ENCODE measurements around the gene CLEC3B. TPM values are rescaled to one million over a fixed set of nuclear protein-coding genes. Genes with fewer than 3 reads are reported as not detected.
A peak's percentile ranks its signal among the peaks of the same experiment; 100 is the strongest.
"Not testable (repeated sequence)": the region's sequence is repeated elsewhere in the genome, so short reads cannot be mapped to it uniquely, and the experiment has no call there.

Gene CLEC3B
- total RNA-seq, 2 donors from 2014 or later, result 9.6 to 28.9 TPM

DNA sequence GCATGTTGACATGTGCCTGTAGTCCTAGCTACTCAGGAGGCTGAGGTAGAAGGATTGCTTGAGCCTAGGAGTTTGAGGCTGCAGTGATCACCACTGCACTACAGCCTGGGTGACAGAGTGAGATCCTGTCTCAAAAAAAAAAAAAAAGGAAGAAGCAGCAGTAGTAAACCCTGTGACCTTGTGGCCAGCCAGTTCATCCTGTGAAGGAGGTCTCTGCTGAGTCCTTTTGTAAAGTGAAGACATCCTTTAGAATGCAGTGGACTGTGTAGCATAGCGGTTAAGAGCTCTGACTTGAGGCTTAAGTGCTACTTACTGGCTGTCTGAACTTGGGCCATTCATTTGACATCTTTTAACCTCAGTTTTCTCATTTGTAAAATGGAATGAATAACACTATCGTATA, 41.8 kb upstream of the CLEC3B start:
- Histone ChIP-seq H3K4me1 (no peaks in the 10 kb centered on the region), H3K27ac (no peak overlapping the region), H3K36me3 (no peaks in the 10 kb centered on the region), H3K9me3 (no peaks in the 10 kb centered on the region), H3K9ac (ENCODE audit: low read depth in 2 of 2, low read length in 2 of 2) (no peak overlapping the region), H3K27me3 (no peaks in the 10 kb centered on the region), H3K4me3 (no peak overlapping the region)
- DNase-seq, result no peak
- TF ChIP-seq, protein P1, sequence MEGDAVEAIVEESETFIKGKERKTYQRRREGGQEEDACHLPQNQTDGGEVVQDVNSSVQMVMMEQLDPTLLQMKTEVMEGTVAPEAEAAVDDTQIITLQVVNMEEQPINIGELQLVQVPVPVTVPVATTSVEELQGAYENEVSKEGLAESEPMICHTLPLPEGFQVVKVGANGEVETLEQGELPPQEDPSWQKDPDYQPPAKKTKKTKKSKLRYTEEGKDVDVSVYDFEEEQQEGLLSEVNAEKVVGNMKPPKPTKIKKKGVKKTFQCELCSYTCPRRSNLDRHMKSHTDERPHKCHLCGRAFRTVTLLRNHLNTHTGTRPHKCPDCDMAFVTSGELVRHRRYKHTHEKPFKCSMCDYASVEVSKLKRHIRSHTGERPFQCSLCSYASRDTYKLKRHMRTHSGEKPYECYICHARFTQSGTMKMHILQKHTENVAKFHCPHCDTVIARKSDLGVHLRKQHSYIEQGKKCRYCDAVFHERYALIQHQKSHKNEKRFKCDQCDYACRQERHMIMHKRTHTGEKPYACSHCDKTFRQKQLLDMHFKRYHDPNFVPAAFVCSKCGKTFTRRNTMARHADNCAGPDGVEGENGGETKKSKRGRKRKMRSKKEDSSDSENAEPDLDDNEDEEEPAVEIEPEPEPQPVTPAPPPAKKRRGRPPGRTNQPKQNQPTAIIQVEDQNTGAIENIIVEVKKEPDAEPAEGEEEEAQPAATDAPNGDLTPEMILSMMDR (IDR thresholded peaks at IDR 0.05), result no peak
- intact Hi-C loops (cut with DNase I), result no loop called here

DNA sequence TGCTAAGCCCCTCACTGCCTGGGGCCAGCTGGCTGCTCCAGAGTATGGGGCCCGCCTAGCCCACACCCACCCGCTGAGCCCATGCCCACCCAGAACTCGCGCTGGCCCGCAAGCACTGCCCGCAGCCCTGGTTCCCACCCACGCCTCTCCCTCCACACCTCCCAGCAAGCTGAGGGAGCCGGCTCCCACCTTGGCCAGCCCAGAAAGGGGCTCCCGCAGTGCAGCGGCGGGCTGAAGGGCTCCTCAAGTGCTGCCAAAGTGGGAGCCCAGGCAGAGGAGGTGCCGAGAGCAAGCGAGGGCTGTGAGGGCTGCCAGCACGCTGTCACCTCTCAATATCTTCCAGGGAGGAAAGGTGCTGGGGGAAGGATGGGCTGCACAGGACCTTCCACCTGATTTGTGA, 39.8 kb upstream of the CLEC3B start:
- DNase-seq; H3K4me3 ChIP-seq; H3K9me3 ChIP-seq; intact Hi-C loops (cut with DNase I); H3K36me3 ChIP-seq; H3K4me1 ChIP-seq; H3K9ac ChIP-seq (ENCODE audit: low read depth in 2 of 2, low read length in 2 of 2); H3K27ac ChIP-seq; H3K27me3 ChIP-seq: not testable (repeated sequence)

DNA sequence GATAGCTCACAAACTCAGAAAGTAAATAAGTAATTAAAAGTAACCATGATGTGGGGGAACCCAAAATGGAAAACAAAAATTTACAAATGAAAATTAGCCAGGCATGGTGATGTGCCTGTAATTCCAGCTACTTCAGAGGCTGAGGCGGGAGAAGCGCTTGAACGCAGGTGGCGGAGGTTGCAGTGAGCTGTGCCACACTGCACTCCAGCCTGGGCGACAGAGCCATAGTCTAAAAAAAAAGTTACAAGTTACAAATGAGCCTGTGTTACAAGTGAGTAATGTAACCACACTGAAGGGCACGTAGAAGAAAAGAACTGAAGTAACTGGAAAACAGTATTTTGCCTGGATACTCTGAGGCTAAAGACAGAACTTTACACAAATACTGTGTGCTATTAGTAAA, 38.8 kb upstream of the CLEC3B start:
- H3K27ac ChIP-seq, result no peak overlapping the region
- H3K27me3 ChIP-seq, result no peaks in the 10 kb centered on the region
- H3K4me3 ChIP-seq, result no peak overlapping the region
- TF ChIP-seq, protein P1 (IDR thresholded peaks at IDR 0.05), result no peak
- no peak for DNase-seq
- intact Hi-C loops (cut with DNase I), result no loop called here
- H3K9me3 ChIP-seq, result no peaks in the 10 kb centered on the region
- H3K36me3 ChIP-seq, result no peaks in the 10 kb centered on the region
- no peaks in the 10 kb centered on the region for H3K4me1 ChIP-seq
- H3K9ac ChIP-seq (ENCODE audit: low read depth in 2 of 2, low read length in 2 of 2), result no peak overlapping the region

DNA sequence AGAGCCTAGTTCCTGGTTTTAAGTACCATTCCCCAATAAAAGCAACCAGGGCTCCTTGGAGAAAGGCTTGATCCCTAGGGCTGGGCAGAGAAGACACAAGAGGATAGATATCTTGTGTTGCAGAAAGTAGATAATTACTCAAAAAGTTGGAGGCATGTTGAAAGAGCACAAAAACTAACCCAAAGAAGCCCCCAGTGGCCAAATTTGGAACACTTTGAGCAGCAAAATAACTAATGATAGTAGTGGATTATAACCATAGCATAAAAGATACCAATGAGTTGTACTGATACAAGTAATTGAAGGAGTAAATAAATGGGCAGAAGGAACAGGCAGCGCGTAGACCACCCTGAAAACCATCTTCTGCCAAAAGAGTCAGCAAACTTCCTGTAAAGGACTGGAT, 38.0 kb upstream of the CLEC3B start:
- Histone ChIP-seq H3K4me1 (peaks cover 5% of the 10 kb centered on the region), H3K9me3 (no peaks in the 10 kb centered on the region), H3K9ac (ENCODE audit: low read depth in 2 of 2, low read length in 2 of 2) (no peak overlapping the region), H3K36me3 (no peaks in the 10 kb centered on the region), H3K27me3 (no peaks in the 10 kb centered on the region), H3K4me3 (no peak overlapping the region), H3K27ac (no peak overlapping the region)
- intact Hi-C loops (cut with DNase I), result no loop called here
- TF ChIP-seq, protein P1 (IDR thresholded peaks at IDR 0.05), result peak; percentile 25
- no peak for DNase-seq

DNA sequence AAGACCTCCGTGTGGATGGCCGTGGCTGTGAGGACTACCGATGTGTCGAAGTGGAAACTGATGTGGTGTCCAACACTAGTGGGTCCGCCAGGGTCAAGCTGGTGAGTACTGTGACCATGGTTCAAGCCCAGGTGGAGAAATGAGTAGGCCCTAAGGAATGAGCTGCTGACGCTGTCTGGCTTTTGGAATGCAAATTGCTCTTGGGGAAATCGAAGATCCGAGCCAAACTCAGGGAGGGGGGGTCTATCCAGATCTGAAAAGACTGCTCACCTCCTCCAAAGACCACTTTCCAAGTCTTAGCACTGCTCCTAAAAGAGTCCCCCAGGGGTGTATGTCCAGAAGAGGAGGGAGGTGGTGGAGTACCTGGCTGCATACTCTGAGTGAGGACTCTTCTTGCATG, 37.0 kb upstream of the CLEC3B start:
- no peaks in the 10 kb centered on the region for H3K36me3 ChIP-seq
- no peak for DNase-seq
- no peaks in the 10 kb centered on the region for H3K27me3 ChIP-seq
- H3K9me3 ChIP-seq, result no peaks in the 10 kb centered on the region
- H3K4me1 ChIP-seq, result peaks cover 12% of the 10 kb centered on the region
- H3K4me3 ChIP-seq, result no peak overlapping the region
- TF ChIP-seq, protein P1 (IDR thresholded peaks at IDR 0.05), result no peak
- intact Hi-C loops (cut with DNase I), result no loop called here
- no peak overlapping the region for H3K9ac ChIP-seq (ENCODE audit: low read depth in 2 of 2, low read length in 2 of 2)
- H3K27ac ChIP-seq, result no peak overlapping the region

DNA sequence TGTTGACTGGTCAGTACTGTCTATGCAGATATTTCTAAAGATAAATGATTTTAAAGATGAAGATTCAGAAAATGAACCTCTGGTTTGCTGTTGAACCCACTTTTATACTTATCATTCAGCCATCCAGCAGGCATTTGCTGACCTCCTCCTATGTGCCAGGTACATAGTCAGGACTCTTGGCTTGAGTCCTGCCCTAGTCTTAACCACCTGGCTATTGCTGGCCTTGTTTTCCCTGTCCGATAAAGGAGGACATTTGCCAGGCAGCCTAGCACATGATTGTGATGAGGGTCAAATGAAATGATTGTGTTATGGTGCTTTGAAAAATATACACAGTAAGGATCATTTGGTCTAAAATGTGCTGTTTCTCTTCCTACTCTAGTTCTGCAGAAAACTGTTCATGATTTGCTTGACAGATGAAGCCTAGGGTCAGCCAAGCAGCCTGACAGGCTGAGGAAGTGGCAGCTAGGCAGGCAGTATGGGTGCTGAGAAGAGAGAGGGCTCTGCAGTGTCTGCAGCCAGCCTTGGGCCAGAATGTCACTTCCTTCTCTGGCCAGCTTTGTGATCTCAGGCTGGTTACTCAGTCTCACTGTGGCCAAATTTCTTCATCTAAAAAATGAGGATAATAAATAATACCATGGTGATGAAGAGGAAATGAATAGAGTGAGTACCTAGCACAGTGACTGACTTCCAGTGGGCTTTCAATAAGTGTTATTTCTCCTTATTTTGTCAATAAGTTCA, 36.3 kb upstream of the CLEC3B start:
- Histone ChIP-seq H3K4me1 (peaks cover 12% of the 10 kb centered on the region), H3K27ac (no peak overlapping the region), H3K36me3 (no peaks in the 10 kb centered on the region), H3K4me3 (no peak overlapping the region), H3K27me3 (no peaks in the 10 kb centered on the region), H3K9ac (ENCODE audit: low read depth in 2 of 2, low read length in 2 of 2) (no peak overlapping the region), H3K9me3 (no peaks in the 10 kb centered on the region)
- no peak for DNase-seq
- intact Hi-C loops (cut with DNase I), result no loop called here
- TF ChIP-seq, protein P1 (IDR thresholded peaks at IDR 0.05), result no peak
